Posterior vena cava (tissue), 2 donors: ENCODE results near the gene GUCA1C. TPM values are rescaled to one million over a fixed set of nuclear protein-coding genes. Genes with fewer than 3 reads are reported as not detected.

Experiments used
- DNase-seq: peaks from one replicate; pipeline ENCODE4 v3.0.0-alpha.2; 2020; ENCODE audit warnings: low spot score
- intact Hi-C, 2 donors: fragments of 100-400 bp; cut with DNase I; formaldehyde crosslinking; loops; one replicate each; pipeline versions ENCODE4 v1.14.1 to v1.14.2; 2022 to 2023
- long read RNA-seq, 2 donors: library from polyadenylated mRNA; unstranded; transcript quantifications; one replicate each; pipeline ENCODE4 v2.0.0, GENCODE V29; 2020 to 2021
- total RNA-seq, 2 donors: library from RNA; stranded (reverse); fragmentation: NEBNext Ultra II Directional; extraction: Animal tissue kit (Norgen Biotek cat#: 25700); gene quantifications; one replicate each; pipeline ENCODE4 v1.2.1, GENCODE V29; 2021
- donor health status: DM: yes; HTN: yes; CAD: no.
- donor health status: DM: yes; HTN: yes; CAD: no.

GUCA1C gene, protein sequence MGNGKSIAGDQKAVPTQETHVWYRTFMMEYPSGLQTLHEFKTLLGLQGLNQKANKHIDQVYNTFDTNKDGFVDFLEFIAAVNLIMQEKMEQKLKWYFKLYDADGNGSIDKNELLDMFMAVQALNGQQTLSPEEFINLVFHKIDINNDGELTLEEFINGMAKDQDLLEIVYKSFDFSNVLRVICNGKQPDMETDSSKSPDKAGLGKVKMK
- not detected for total RNA-seq
- long read RNA-seq, donor 1: 0 reads
- long read RNA-seq, donor 2: 0 reads

GRCh38 chr3:108953700-108954099 lies at the start of gene GUCA1C:
Gene GUCA1C (minus strand): TSS chr3:108953879. CDS start chr3:108953762, 117 bp downstream.
- intact Hi-C loops: no loop called here
- DNase-seq: no peak

GRCh38 chr3:108998436-108998835 lies 44.8 kb upstream of the GUCA1C start:
- intact Hi-C loops: no loop called here
- no peak for DNase-seq

- no peak for DNase-seq
- intact Hi-C loops: no loop called here
These were observed 32.2 kb upstream of the GUCA1C start for GRCh38 chr3:108985844-108986243.

DNA sequence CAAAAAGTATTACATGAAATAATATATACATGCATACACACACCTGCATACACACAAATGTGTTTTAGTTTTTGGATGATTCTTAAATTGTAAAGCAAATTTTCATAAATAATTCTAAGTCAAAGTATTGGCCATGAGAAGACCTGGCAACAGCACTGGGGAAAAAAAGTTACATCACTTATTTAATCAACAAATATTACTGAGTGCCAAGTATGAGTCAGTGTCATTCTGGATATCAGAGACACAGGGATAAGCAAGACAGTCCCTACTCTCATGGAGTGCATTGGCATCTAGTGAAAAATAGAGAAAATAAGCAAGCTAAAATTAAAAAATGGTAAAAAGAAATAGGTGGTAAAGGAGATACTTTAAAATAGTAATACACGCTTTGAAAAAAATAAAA lies 29.4 kb upstream of the GUCA1C start:
- intact Hi-C loops: no loop called here
- DNase-seq: no peak

- intact Hi-C loops: loop anchor here in 1 of 2 donors (2.0 kb wide), 1 partner anchor 61 kb away; no protein-coding TSS in a partner anchor
- no peak for DNase-seq
These were observed 22.4 kb upstream of the GUCA1C start for GRCh38 chr3:108976058-108976457.

DNA sequence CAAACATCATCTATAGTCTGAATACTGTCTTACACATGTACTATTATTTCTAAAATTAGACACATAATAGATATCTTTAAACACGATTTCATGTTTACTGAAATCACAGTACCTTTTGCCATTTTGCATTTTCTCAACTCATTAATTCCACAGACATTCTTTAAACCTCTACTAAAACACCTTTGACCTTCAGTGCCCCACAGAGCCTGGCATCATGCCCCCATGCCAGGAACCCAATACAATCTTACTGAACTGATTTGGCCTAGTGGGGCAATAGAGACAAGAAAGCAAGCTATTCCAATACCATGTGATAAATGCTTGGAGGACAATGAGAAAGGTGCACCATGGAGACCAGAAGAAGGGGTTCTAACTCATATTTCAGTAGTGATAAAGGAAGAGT lies 19.3 kb upstream of the GUCA1C start:
- intact Hi-C loops: no loop called here

GRCh38 chr3:108972482-108972881 lies 18.8 kb upstream of the GUCA1C start:
- intact Hi-C loops: no loop called here
- DNase-seq: no peak

More for the DNA sequence above, 19.3 kb upstream of the GUCA1C start:
- DNase-seq: no peak

DNA sequence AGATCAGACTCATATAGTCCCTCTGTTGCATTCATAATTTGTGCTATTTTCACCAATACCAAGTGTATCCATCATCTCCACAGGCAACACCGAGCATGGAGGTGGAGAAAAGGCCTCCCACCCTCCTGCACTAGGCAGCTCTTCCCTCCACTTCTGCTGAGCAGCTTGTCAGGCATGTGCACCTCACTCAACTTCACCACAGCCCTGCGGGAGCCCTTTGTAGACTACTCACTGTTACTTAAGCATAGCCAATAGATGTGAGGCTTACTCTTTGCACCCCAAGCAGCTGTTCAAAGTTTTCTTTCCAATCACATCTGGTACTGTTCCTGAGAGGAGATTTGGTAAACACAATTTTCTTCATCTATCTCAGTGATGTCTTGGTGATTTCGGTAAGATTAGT lies 16.9 kb upstream of the GUCA1C start:
- intact Hi-C loops: no loop called here
- no peak for DNase-seq

DNA sequence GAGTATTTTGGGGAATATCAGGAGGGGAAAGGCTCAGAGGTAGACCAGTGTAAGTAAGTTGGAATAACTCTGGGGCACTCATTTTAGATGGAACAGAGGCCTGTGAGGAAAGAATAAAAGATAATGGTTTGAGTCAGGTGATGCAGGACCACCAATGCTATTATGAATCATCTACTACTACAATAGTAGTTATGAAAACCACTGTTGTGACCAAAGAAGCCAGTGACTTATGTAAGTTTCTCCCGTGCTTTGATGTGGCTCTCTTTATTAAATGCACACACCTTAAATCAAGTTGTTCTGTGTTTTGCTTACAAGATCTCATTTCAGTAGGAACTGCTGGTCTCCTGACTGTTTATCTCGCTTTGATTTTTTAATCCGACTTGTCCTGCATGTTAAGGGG lies 13.1 kb upstream of the GUCA1C start:
- intact Hi-C loops: no loop called here
- DNase-seq: no peak

DNA sequence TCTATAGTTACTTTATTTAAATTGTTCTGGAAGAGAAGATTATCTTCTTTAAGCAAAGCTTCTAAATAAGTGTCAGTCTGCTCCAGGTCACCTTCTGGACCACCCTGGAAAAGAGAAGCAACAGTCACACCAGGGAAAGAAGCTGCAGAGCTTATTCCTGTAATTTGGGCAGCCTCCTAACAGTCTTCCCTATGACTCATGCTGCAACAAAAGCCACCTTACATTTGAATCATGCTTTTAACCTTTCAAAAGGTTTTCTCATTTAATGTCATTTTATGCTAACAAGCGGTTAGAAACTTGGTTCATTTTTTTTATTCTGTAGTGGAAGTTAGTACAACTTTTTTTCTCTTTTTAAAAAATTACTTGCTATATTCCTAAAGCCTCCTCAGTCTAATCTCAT lies 5.3 kb upstream of the GUCA1C start:
- DNase-seq: no peak
- intact Hi-C loops: no loop called here

DNA sequence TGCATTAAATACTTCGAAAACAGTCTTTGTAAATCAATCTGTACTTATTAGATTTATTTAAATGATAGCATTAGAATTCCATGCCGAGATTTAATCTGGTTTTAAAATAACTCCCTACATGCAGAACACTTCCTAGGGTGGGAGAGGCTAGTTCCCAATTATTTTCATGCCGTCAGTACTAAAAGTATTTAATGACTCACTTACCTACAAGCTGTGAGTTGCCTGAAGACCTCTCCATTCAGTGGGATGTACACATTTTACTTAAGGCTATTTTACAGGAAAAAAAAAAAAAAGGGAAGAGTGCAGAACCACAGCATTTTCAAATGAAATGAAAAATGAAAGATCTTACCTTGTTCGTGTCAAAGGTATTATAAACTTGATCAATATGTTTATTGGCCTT lies 469 bp downstream of the GUCA1C start:
- no peak for DNase-seq
- intact Hi-C loops: no loop called here

DNA sequence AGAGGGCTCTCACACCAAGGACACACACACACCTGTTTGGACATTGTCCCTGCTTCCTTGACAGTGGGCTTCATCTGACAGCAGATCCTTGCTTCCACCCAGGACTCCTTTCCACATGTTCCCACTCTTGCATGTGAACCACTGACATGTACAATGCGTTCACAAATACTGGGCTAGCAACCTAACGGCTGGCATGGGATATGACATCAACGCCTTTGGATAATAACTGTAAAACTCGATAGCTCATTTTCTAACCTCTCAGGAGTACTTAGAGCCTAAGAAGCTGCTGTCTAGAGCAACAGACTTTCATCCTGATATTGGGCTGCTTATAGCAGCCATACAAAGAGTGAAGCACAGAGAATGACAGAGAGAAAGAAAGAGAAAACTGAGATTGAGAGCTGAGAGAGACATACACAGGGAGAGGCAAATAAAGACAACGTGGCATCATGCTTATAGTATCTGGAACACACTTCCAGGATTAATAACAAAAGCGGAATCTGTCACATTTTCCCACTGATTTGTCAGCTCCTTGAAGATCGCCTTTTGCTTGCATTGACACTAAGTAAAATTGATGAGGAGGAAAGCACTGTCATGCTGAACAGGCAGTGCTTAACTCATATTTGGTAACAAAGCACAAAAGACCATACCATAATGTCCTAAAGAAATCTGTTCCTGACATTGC lies 1.7 kb downstream of the GUCA1C start:
- intact Hi-C loops: no loop called here
- no peak for DNase-seq

DNA sequence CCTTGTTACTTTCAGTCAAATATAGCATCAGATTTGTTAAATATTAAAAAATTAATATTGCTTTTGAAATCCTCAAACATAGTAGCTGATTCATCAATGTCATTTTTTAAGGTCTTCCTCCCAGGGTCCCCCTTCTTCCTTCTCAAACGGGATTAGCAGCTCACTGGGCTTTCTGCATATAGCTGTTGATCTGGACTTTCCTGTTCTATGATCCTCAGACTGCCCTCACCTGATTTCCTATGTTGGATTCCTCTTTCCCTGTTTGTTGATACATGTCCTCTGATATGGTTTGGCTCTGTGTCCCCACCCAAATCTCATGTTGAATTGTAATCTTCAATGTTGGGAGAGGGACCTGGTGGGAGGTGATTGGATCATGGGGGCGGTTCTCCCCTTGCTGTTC lies 5.8 kb downstream of the GUCA1C start:
- intact Hi-C loops: no loop called here
- DNase-seq: no peak

DNA sequence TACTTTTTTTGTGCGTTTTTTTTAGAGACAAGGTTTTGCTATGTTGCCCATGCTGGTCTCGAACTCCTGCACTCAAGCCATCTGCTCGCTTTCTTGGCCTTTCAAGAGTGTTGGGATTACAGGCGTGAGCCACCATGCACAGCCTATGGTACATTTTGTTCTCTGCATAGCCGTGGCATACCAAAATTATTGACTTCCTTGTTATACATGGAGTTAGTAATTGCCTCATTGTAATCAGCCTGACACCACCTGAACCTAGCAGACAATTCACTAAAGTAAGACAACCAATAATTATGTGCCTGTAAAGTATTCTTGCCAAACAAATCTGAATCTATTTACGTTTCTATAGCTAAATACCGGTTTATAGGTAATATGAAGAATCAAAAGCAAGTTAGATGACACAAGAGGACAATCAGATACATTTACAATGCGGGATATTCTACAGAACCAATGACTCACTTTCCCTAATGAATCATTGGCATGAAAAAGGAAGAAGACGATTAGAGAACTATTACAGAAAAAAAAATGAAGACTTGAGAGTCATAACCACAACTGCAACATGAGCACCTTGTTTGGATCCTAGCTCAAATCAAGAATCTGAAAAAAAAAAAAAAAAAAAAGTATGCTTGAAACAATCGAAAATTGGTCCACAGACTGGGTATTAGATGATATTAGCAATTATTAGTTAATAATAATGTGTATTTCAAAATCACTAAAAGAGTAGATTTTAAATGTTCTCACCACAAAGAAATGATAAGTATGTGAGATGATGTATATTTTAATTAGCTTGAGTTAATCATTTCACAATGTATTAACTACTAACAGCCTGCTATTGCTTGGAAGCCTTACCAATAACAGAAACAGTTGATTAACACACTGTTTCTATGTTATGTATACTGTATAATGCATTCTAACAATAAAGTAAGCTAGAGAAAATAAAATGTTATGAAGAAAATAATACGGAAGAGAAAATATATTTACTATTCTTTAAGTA lies 7.1 kb downstream of the GUCA1C start:
- intact Hi-C loops: no loop called here
- DNase-seq: no peak

DNA sequence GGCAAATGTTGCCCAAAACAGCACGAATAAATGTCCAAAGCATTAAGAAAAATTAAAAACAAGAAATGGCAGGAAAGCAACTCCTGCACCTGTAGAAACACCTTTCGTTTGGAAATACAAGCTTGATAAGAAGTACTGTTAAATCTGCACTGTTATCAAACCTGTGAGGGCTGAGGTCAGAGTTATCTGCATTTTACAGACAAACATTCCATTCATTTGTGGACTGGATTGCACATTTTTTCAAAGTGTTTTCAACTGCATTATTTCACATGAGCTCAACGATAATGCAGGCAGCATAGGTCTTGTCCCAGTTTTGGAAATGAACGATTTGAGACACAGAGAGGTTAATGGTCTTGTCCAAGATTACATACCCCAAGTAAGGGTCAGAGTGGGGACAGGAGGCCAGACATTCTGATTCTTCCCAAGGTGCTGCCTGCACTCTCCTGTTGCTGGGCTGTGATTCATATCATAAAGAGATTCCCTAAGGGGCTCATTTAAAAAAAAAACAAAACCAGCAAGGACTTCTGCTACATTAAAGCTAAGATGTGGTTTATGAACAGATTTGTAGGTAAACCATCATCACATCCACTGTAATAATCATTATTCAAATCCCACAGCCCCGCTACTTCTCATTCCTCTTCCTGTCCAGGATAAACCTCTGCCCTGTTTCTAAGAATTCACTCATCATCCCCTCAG lies 13.0 kb downstream of the GUCA1C start:
- intact Hi-C loops: no loop called here
- DNase-seq: no peak

DNA sequence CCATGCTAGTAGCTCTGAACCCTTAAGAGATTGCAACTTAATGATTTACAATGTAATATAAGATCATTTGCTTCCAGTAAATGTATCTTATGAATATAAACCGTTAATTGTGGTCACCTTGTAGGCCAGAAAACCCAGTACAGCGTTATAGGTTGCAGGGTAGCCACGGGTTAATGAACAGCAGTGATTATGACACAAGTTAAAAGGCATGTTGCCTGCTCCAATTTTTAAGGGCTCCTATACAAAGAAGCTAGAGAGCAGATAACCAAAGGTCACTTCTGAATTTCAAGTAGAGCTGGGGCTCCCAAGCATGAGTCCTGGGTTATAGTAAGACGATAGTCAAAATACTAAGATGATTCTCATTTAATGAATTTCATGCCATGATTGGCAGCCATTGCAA lies 13.5 kb downstream of the GUCA1C start:
- no peak for DNase-seq
- intact Hi-C loops: no loop called here

DNA sequence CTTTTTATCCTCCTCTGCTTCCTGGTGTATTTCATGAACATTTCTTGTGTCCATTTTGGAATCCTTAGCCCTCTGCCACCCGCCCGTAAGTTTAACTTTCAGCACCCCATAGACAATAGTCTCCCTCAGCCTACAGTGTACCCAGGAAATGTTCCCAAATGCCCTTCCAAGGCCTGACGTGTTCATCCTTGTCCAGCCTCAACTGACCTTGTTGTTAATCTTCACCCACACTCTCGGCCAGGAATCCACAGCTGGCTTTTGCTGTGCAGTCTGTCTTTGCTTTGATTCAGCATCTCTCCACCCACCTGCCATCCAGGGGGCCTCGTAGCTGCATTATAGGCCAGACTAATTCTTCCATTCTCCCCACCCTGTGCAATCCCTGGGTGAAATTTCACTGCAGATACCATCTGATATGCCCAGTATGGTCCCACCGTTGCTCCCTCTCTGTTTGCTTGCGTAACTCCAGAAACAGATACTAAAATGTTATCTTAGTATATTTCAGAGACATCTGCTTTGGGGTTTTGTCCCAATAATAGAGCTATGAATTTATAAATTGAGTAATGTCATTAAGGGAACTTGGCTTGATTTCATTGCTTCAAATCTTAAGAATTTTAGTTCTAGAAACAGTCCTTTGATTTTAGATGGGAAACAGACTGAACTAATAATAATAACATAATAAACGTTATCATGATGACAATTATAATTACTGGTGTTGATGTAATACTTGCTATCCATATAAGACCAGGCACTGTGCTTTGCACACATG lies 16.6 kb downstream of the GUCA1C start:
- DNase-seq: no peak
- intact Hi-C loops: no loop called here

- no peak for DNase-seq
- intact Hi-C loops: no loop called here
These were observed 22.6 kb downstream of the GUCA1C start for GRCh38 chr3:108931035-108931434.

GRCh38 chr3:108918866-108919265 lies 34.8 kb downstream of the GUCA1C start:
- DNase-seq: no peak
- intact Hi-C loops: loop anchor here in 1 of 2 donors (10.0 kb wide), 1 partner anchor 254 kb away; no protein-coding TSS in a partner anchor
